ENCODE results near the gene SAMD14.
A peak's percentile ranks its signal among the peaks of the same experiment; 100 is the strongest.

The SAMD14 gene

DNA sequence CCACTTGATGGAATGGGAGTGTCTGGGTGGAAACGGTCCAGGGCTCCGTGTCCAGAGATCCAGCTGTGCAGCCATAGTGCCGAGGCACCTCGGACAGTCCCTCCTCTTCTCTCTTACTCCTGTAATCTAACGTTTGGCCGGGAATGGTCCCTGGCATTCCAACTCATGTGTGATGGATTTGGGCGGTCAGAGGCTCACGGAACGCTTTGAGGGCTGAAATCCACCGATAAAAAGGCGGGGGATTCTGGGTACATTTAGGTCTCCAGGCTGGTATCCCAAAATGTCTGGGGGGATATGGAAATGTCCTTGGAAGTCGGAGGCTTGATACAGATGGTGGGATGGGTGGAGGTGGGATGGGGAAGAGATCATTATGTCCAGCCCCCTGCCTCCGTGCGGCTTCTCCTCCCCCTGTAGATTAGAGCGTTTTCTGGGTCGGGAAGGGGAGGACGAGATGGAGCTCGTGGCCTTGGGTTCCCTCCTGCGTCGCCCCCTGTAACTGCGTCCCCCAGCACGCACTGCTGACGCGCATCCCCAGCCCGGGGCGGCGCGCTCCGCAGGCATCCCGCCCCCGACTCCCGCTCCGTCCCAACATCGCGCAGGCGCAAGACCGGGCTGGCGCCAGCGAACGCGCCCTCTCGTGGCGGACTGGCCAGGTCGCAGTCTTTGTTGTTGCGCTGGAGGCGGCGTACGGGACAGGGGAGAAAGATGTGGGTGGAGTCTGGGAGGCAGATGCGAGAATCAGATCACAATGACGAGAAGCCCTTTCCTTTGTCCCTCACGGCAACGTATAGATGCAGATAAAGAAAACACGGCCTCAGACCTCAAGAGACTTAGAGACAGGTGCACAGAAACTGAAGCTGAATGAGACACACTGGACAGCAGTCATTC is 31.3 kb upstream of the SAMD14 start:
- TF ChIP-seq, protein P1, sequence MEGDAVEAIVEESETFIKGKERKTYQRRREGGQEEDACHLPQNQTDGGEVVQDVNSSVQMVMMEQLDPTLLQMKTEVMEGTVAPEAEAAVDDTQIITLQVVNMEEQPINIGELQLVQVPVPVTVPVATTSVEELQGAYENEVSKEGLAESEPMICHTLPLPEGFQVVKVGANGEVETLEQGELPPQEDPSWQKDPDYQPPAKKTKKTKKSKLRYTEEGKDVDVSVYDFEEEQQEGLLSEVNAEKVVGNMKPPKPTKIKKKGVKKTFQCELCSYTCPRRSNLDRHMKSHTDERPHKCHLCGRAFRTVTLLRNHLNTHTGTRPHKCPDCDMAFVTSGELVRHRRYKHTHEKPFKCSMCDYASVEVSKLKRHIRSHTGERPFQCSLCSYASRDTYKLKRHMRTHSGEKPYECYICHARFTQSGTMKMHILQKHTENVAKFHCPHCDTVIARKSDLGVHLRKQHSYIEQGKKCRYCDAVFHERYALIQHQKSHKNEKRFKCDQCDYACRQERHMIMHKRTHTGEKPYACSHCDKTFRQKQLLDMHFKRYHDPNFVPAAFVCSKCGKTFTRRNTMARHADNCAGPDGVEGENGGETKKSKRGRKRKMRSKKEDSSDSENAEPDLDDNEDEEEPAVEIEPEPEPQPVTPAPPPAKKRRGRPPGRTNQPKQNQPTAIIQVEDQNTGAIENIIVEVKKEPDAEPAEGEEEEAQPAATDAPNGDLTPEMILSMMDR (IDR thresholded peaks at IDR 0.05; ENCODE audit: low read depth, low read length, missing control alignments): peak; percentile 93
- in situ Hi-C loops (cut with HindIII; ENCODE audit: low sequenced_read_pairs): no loop called here
- peak; percentile 71 for DNase-seq (ENCODE audit: low read depth)
- H3K4me3 ChIP-seq (ENCODE audit: low read depth, low read length): peak overlapping the region; percentile 50

DNA sequence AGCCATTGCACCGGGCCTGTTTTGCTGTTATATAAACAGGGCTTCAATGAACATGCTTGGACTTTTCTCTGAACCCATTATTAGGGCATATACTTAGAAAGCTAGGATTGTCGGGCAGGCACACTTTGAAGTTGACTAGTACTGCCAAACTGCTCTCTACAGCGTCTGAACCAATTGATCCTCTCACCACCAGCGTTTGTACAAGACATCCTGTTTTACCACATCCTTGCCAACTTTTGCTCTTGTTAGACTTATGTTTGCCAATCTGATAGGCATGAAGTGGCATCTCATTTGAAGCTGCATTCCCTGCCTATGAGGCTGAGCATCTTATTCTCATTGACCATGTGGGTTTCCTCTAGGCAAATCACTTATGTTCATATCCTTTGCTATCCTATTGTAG is 27.9 kb upstream of the SAMD14 start:
- TF ChIP-seq, protein P1 (IDR thresholded peaks at IDR 0.05; ENCODE audit: low read depth, low read length, missing control alignments): no peak
- no peak overlapping the region for H3K4me3 ChIP-seq (ENCODE audit: low read depth, low read length)
- in situ Hi-C loops (cut with HindIII; ENCODE audit: low sequenced_read_pairs): no loop called here
- DNase-seq (ENCODE audit: low read depth): no peak

DNA sequence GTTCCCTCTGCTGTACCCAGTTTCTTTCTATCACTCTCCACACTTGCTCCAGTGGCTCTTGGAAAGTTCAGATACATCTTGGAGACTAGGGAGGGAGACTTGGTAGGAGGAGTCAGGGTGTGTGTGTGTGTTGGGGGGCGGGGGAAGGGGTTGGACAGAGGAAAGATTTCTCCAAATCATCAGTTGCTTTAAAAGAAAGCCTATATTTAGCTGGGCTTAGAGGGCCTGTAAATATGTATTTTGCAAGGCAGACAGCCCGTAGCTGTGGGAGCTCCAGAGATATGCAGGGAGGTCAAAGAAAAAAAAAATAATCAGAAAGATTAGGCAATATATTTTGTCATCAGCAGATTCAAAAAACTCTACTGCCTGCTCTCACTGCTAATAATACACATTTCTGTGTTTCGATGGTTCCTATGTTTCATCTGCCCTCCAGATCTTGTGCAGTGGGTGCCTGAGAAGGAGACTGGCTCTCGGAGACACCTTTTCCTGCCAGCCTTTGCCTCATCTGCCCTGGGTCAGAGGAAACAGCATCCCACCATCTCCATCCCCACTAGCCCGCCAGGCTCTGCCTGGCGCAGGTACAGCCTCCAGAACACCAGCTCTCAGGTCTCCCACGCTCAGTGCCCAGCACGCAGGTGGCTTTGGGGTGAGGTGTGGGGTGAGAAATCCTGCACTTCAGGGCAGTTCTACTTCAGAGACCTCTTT is 25.3 kb upstream of the SAMD14 start:
- DNase-seq (ENCODE audit: low read depth): no peak
- in situ Hi-C loops (cut with HindIII; ENCODE audit: low sequenced_read_pairs): no loop called here
- H3K4me3 ChIP-seq (ENCODE audit: low read depth, low read length): no peak overlapping the region
- TF ChIP-seq, protein P1 (IDR thresholded peaks at IDR 0.05; ENCODE audit: low read depth, low read length, missing control alignments): no peak

DNA sequence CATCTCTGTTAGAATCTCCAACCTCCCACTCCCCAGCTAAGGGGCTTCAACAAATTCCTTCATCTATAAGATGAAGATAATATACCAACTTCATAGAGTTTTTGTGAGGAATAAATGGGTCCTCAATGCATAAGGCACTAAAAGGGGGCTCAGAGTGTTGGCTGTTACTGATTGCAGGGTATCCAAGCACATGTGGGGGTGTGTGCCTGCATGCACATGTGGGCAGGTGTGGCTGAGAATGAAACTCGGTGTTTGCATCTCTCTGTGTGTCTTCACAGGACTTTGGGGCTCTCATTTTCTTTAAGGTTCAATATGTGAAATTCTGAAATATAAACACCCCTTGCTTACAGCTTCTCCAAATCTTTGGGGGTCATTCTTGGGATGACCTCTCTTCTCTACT is 24.6 kb upstream of the SAMD14 start:
- no peak for DNase-seq (ENCODE audit: low read depth)
- no peak overlapping the region for H3K4me3 ChIP-seq (ENCODE audit: low read depth, low read length)
- TF ChIP-seq, protein P1 (IDR thresholded peaks at IDR 0.05; ENCODE audit: low read depth, low read length, missing control alignments): no peak
- in situ Hi-C loops (cut with HindIII; ENCODE audit: low sequenced_read_pairs): no loop called here

DNA sequence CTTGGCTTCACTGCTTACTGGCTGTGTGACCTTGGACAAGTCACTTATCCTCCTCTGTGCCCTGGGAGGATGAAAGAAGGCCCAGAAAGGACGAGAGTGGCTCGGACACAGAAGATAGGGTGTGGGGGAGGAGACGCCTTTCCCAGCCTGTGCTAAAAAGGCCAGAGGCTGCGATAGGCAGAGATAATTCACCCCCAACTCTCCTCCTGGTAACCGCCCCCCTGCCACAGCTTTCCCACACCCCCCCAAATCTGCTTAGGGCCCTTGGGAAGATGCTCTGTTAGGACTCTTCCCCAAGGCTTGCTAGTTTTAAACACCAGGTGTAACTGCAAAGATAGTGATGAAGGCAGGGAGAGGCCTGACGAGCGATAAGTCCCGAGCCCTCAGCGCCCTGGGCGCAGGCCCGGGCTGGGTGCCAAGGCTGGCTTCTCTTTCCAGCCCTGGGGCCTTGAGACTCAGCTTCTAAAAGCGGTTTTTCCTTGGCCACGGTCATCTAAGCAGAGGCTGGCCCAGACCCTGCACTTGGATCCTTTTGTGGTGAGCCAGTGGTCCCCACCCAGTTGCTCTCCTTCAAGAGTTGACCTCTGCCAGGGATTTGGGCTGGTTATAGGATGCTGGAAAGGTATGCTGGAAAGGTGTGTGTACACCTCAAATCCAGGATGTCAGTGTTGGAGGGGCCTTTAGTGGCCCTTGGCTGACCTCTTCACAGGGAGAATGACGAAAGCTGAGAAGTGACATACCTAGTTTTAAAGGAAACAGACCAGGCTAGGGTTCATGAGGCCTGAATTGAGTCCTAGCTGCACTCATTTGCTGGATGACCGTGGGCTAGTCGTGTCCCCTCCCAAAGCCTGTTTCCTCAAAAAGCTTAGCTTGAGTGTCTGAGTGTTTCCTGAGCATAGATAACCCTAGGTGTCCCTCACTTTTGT is 24.0 kb upstream of the SAMD14 start:
- in situ Hi-C loops (cut with HindIII; ENCODE audit: low sequenced_read_pairs): no loop called here
- DNase-seq (ENCODE audit: low read depth): no peak
- H3K4me3 ChIP-seq (ENCODE audit: low read depth, low read length): no peak overlapping the region
- TF ChIP-seq, protein P1 (IDR thresholded peaks at IDR 0.05; ENCODE audit: low read depth, low read length, missing control alignments): no peak

DNA sequence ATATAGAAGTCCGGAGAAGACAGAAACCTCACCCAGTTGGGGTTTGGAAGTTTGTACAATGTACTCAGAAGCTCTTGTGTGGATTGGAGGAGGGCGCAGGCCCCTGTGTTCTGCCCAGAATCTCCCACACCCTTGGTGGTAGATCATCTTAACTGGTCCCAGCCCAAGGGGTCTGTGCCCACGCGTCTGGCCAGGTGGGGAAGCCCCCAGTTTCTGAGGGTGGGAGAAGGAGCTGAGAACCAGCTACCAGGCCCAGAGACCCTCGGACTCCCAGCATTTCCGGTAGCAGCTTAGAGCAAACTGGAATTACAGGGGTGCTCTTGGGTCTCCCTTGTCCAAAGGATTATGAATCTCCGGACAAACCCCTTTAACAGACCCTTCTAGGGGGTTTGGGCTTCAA is 22.8 kb upstream of the SAMD14 start:
- in situ Hi-C loops (cut with HindIII; ENCODE audit: low sequenced_read_pairs): no loop called here
- no peak for DNase-seq (ENCODE audit: low read depth)
- peak overlapping the region; percentile 78 for H3K4me3 ChIP-seq (ENCODE audit: low read depth, low read length)
- TF ChIP-seq, protein P1 (IDR thresholded peaks at IDR 0.05; ENCODE audit: low read depth, low read length, missing control alignments): no peak

All from astrocyte of the cerebellum (primary cell).